H1 (cell line): ENCODE results near the gene ARID1B. TPM values are rescaled to one million over a fixed set of nuclear protein-coding genes. Genes with fewer than 3 reads are reported as not detected.

Experiments used
- CHD7 ChIP-seq: fragments of 300-600 bp; sonication (generic); IDR thresholded peaks from 2 replicates; pipeline ENCODE4 v1.7.1; 2012; ENCODE audit warnings: low read length, moderate library complexity, mild to moderate bottlenecking, inconsistent platforms; ENCODE audit not compliant: insufficient replicate concordance
- CTCF ChIP-seq, 3 experiments: IDR thresholded peaks; 1 replicate in 2 of 3; 2 replicates in 1 of 3; pipeline versions ENCODE4 v1.5.1 to v1.6.1; 2011; ENCODE audit warnings: low read length in 3 of 3, mild to moderate bottlenecking in 3 of 3, inconsistent platforms in 2 of 3, low read depth in 1 of 3, moderate library complexity in 1 of 3; ENCODE audit not compliant: insufficient read depth in 1 of 3; ENCODE audit errors: control extremely low read depth in 1 of 3
- HDAC6 ChIP-seq: IDR thresholded peaks from one replicate; pipeline ENCODE4 v1.7.1; 2012; ENCODE audit warnings: low read depth, mild to moderate bottlenecking, inconsistent platforms, low read length, moderate library complexity
- MAFK ChIP-seq: IDR thresholded peaks from 2 replicates; pipeline ENCODE4 v1.6.1; 2012; ENCODE audit warnings: low read depth, mild to moderate bottlenecking, improper control_type of control experiment, low read length
- MAX ChIP-seq: IDR thresholded peaks from 2 replicates; pipeline ENCODE4 v1.6.1; 2012; ENCODE audit warnings: inconsistent platforms
- TAF7 ChIP-seq: optimal IDR thresholded peaks from 2 replicates; pipeline ENCODE3; 2011; ENCODE audit warnings: low read depth, mild to moderate bottlenecking, inconsistent platforms, low read length, moderate library complexity, borderline replicate concordance
- TBP ChIP-seq: IDR thresholded peaks from 2 replicates; pipeline ENCODE4 v1.6.1; 2011; ENCODE audit warnings: low read depth, low read length, improper control_type of control experiment
- polyA plus RNA-seq, 7 experiments: library from polyadenylated mRNA; depleted of rRNA in 3 of 7; stranded (reverse) in 5 of 7; unstranded in 2 of 7; fragments of >200 nt in 5 of 7; fragments of 200-250 nt in 2 of 7; gene quantifications; 1 replicate in 5 of 7; 2 replicates in 1 of 7; 4 replicates in 1 of 7; pipeline versions ENCODE4 v1.2.1 to v1.2.3, GENCODE V29; 2011 to 2013; ENCODE audit warnings: missing spikeins in 2 of 7, mixed read lengths in 2 of 7
- total RNA-seq: library from RNA; stranded (reverse); fragmentation: NEBNext Ultra II Directional; extraction: Animal tissue kit (Norgen Biotek cat#: 25700); gene quantifications from 2 replicates; pipeline ENCODE4 v1.2.1, GENCODE V29; 2021

Gene ARID1B
- total and polyA plus RNA-seq, 2 of the 8 experiments (the other 6 are each of a cell fraction or from before 2014, with no cell fraction given): 24.3 to 70.3 TPM

- TF ChIP-seq CHD7 (no peak), TBP (peak; percentile 84), TAF7 (peak; percentile 66), HDAC6 (no peak), CTCF (IDR thresholded peaks at IDR 0.05; ENCODE audit: control extremely low read depth in 1 of 3, insufficient read depth in 1 of 3, low read depth in 1 of 3, low read length in 3 of 3) (peak in 2 of 3 experiments; percentile 9 to 39; a peak in 2 of 4 replicates), MAFK (peak; percentile 69; the same call in 1 of the 2 replicates), MAX (no peak; the same call in 1 of the 2 replicates)
Measured at GRCh38 chr6:157021344-157021992, 244.3 kb downstream of the ARID1B start (continued).
